Measurements from ENCODE around the gene TNNC2. TPM values are rescaled to one million over a fixed set of nuclear protein-coding genes. Genes with fewer than 3 reads are reported as not detected.

The TNNC2 gene
- total RNA-seq, 2 donors from 2014 or later: 2.9 to 3.8 TPM

- Histone ChIP-seq H3K9ac (ENCODE audit: low read depth in 2 of 2, low read length in 2 of 2) (peak overlapping the region in 1 of 2 donors; percentile 34), H3K27me3 (no peaks in the 10 kb centered on the region), H3K4me3 (no peak overlapping the region), H3K9me3 (no peaks in the 10 kb centered on the region), H3K27ac (peak overlapping the region; percentile 54), H3K4me1 (no peaks in the 10 kb centered on the region), H3K36me3 (no peaks in the 10 kb centered on the region)
- no peak for TF ChIP-seq CTCF (IDR thresholded peaks at IDR 0.05)
- intact Hi-C loops (cut with DNase I): no loop called here
- DNase-seq: no peak
Observed at GRCh38 chr20:45867136-45867818, 40.2 kb upstream of the TNNC2 start.

GRCh38 chr20:45866454-45866853 lies 39.3 kb upstream of the TNNC2 start:
- intact Hi-C loops (cut with DNase I): no loop called here
- TF ChIP-seq CTCF (IDR thresholded peaks at IDR 0.05): no peak
- Histone ChIP-seq H3K9ac (ENCODE audit: low read depth in 2 of 2, low read length in 2 of 2) (no peak overlapping the region), H3K4me1 (no peaks in the 10 kb centered on the region), H3K36me3 (no peaks in the 10 kb centered on the region), H3K9me3 (no peaks in the 10 kb centered on the region), H3K4me3 (no peak overlapping the region), H3K27me3 (no peaks in the 10 kb centered on the region), H3K27ac (peak overlapping the region; percentile 54)
- no peak for DNase-seq

GRCh38 chr20:45863543-45864470 lies 36.7 kb upstream of the TNNC2 start:
- TF ChIP-seq CTCF (IDR thresholded peaks at IDR 0.05): no peak
- no peaks in the 10 kb centered on the region for H3K9me3 ChIP-seq
- no peak overlapping the region for H3K4me3 ChIP-seq
- peak; percentile 44 for DNase-seq
- peaks cover 6% of the 10 kb centered on the region for H3K4me1 ChIP-seq
- H3K9ac ChIP-seq (ENCODE audit: low read depth in 2 of 2, low read length in 2 of 2): no peak overlapping the region
- H3K27me3 ChIP-seq: no peaks in the 10 kb centered on the region
- H3K27ac ChIP-seq: peak overlapping the region; percentile 53
- intact Hi-C loops (cut with DNase I): no loop called here
- no peaks in the 10 kb centered on the region for H3K36me3 ChIP-seq

GRCh38 chr20:45861221-45862075 lies 34.3 kb upstream of the TNNC2 start:
- Histone ChIP-seq H3K4me3 (no peak overlapping the region), H3K9me3 (no peaks in the 10 kb centered on the region), H3K4me1 (peaks cover 11% of the 10 kb centered on the region), H3K27me3 (no peaks in the 10 kb centered on the region), H3K36me3 (no peaks in the 10 kb centered on the region), H3K27ac (peak overlapping the region; percentile 53), H3K9ac (ENCODE audit: low read depth in 2 of 2, low read length in 2 of 2) (no peak overlapping the region)
- peak; percentile 35 for DNase-seq
- intact Hi-C loops (cut with DNase I): no loop called here
- TF ChIP-seq CTCF (IDR thresholded peaks at IDR 0.05): no peak

Measured in colonic mucosa (tissue), 4 donors.